Measurements from ENCODE around the gene CHD9. TPM values are rescaled to one million over a fixed set of nuclear protein-coding genes. Genes with fewer than 3 reads are reported as not detected.

Gene CHD9
- total RNA-seq, 1 donor from 2014 or later, result 67.4 TPM

DNA sequence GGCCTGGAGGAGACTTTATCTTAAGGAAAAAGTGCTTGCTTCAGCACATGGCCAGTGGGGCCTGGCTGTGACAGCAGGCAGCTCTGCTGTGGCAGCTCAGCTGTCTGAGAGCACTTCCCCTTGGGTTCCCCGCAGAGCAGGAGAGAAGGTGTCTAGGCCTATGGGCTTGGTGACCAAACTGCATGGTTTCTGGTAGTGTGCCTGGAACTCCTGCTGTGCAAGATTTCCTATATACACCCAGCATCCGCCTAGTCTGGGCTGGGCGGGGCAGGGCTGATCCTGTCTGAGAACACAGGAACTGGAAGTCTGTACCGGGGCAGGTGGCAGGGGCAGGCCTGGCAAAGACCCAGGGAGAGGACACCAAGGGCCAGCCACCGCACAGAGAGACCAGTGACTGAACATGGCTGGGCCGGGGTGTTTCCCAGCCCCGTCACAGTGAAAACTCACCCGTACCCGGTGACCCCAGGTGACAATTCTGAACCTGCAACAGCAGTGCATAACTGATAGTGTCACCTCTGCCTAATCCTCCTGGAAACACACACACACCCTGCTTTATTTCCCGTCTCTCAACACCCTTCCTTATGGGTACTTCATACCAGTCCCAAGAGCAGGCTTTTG is 39.3 kb downstream of the CHD9 start:
- H3K27ac Mint-ChIP-seq, result peak overlapping the region; percentile 90
- CTCF ChIA-PET, result interaction anchor here (0.9 kb wide), 1 partner anchor 39 kb away, joined by 4 read pairs; the partner anchor contains the start of gene CHD9

DNA sequence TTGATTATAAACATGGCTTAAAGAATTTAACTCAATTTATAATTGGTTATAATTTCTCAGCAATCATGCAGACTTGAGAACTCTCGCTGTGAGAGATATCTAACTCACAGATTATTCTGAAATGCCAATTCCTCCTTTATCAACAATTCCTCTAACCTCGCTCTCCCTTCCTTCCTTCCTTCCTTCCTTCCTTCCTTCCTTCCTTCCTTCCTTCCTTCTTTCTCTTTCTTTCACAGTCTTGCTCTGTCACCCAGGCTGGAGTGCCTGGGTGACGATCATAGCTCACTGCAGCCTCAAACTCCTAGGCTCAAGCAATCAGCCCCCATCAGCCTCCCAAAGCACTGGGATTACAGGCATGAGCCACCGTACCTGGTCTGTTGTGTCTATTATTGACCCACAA is 42.4 kb downstream of the CHD9 start:
- ChIA-PET POLR2A (interaction anchor here (0.6 kb wide), 1 partner anchor 175 kb away, joined by 5 read pairs; no protein-coding TSS in a partner anchor), CTCF (interaction anchor here (5.1 kb wide), 1 partner anchor 42 kb away, joined by 45 read pairs; the partner anchor contains the start of gene CHD9)
- Mint-ChIP-seq H3K27me3 (no peaks in the 10 kb centered on the region), H3K36me3 (ENCODE audit: low read depth) (no peaks in the 10 kb centered on the region), H3K4me3 (no peak overlapping the region), H3K27ac (peak overlapping the region; percentile 93), H3K4me1 (peaks cover 86% of the 10 kb centered on the region), H3K9me3 (no peaks in the 10 kb centered on the region)
- no peak for ATAC-seq (ENCODE audit: low read depth)
- intact Hi-C loops (cut with micrococcal nuclease), result no loop called here
- no peak for TF ChIP-seq CTCF (IDR thresholded peaks at IDR 0.05)
- DNase-seq, result no peak

More for the DNA sequence above, 39.3 kb downstream of the CHD9 start:
- no peak for TF ChIP-seq CTCF (IDR thresholded peaks at IDR 0.05)
- Mint-ChIP-seq H3K4me1 (peaks cover 90% of the 10 kb centered on the region), H3K27me3 (no peaks in the 10 kb centered on the region), H3K9me3 (no peaks in the 10 kb centered on the region), H3K36me3 (ENCODE audit: low read depth) (no peaks in the 10 kb centered on the region), H3K4me3 (no peak overlapping the region)
- DNase-seq (peak; percentile 30), ATAC-seq (ENCODE audit: low read depth) (peak; percentile 47)
- intact Hi-C loops (cut with micrococcal nuclease), result no loop called here
- POLR2A ChIA-PET, result interaction anchor here (1.0 to 1.3 kb wide), 3 partner anchors 30 to 39 kb away, joined by 3 to 9 read pairs (median 8); no protein-coding TSS in a partner anchor

DNA sequence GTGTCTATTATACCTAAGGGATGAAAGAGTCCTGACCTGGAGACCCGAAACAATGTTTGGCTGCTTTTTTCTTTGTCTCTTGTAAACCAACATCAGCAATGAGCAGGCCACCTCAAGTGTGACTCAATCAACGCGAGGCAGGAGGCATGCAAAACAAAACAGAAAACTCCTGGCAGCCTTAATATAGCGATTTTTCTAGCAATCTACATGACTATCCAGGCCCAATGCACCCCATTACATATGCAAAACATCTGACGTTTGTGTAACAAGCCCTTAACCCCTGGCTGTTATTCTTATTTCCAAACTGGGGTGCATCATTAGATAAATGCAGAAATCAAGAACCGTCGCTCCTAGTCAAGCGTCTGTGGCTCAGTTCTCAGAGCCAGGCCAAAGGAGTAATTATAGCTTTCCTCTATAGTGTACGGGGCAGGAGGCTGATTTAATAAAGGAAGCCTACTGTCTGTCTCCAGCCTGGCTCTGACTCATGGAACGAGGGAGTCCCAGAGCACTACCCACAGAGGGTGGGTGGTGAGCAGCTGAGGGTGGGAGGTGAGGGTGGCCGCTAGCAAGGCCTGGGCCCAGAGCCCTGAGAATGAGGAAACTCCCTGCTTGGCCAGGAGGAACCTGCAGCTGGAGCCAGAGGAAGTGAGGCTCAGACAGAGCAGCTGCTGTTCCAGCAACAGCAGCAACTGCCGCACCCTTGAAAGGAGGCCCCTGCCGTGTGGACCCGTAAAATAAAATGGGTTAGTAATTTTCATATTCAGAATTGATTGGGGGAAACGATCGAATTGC is 43.9 kb downstream of the CHD9 start:
- TF ChIP-seq CTCF (IDR thresholded peaks at IDR 0.05), result no peak
- peaks cover 75% of the 10 kb centered on the region for H3K4me1 Mint-ChIP-seq
- ChIA-PET POLR2A (interaction anchor here (0.8 to 3.4 kb wide), 16 partner anchors 8 to 336 kb away, joined by 3 to 30 read pairs (median 4); partner anchors contain the start of genes CHD9 and RBL2), CTCF (interaction anchor here (0.9 to 5.1 kb wide), 6 partner anchors 13 to 44 kb away, joined by 3 to 45 read pairs (median 5); partner anchors contain the start of gene CHD9)
- H3K27me3 Mint-ChIP-seq, result no peaks in the 10 kb centered on the region
- H3K27ac Mint-ChIP-seq, result peak overlapping the region; percentile 93
- ATAC-seq (ENCODE audit: low read depth), result peak; percentile 80
- peak; percentile 55 for DNase-seq
- H3K4me3 Mint-ChIP-seq, result peak overlapping the region; percentile 83
- intact Hi-C loops (cut with micrococcal nuclease), result loop anchor here (1.0 to 2.0 kb wide), 4 partner anchors 16 to 43 kb away; no protein-coding TSS in a partner anchor
- H3K9me3 Mint-ChIP-seq, result no peaks in the 10 kb centered on the region
- H3K36me3 Mint-ChIP-seq (ENCODE audit: low read depth), result no peaks in the 10 kb centered on the region

- no peak for TF ChIP-seq CTCF (IDR thresholded peaks at IDR 0.05)
- peaks cover 2% of the 10 kb centered on the region for H3K36me3 Mint-ChIP-seq (ENCODE audit: low read depth)
- peak overlapping the region; percentile 93 for H3K27ac Mint-ChIP-seq
- peak overlapping the region; percentile 83 for H3K4me3 Mint-ChIP-seq
- peak; percentile 43 for DNase-seq
- no peaks in the 10 kb centered on the region for H3K9me3 Mint-ChIP-seq
- peaks cover 69% of the 10 kb centered on the region for H3K4me1 Mint-ChIP-seq
- intact Hi-C loops (cut with micrococcal nuclease), result loop anchor here (1.0 to 2.0 kb wide), 4 partner anchors 15 to 44 kb away; no protein-coding TSS in a partner anchor
- ChIA-PET CTCF (interaction anchor here (0.7 to 5.1 kb wide), 8 partner anchors 10 to 45 kb away, joined by 3 to 45 read pairs (median 4); partner anchors contain the start of gene CHD9), POLR2A (interaction anchor here (0.8 to 3.4 kb wide), 17 partner anchors 9 to 335 kb away, joined by 3 to 30 read pairs (median 4); partner anchors contain the start of genes CHD9 and RBL2)
- H3K27me3 Mint-ChIP-seq, result no peaks in the 10 kb centered on the region
- ATAC-seq (ENCODE audit: low read depth), result peak; percentile 43
Observed at GRCh38 chr16:53099318-53100130, 44.7 kb downstream of the CHD9 start.
